ENCODE results near the gene ARID2.
A peak's percentile ranks its signal among the peaks of the same experiment; 100 is the strongest.

Gene ARID2

GRCh38 chr12:45801625-45802024 lies 72.1 kb downstream of the ARID2 start:
- DNase-seq (ENCODE audit: low read depth in 2 of 2): no peak
- no peak for TF ChIP-seq CTCF (IDR thresholded peaks at IDR 0.05; ENCODE audit: low read depth, low read length)
- no peak overlapping the region for H3K4me3 ChIP-seq (replicated peaks in 1 of 2; ENCODE audit: low read depth in 2 of 2, low read length in 2 of 2)

DNA sequence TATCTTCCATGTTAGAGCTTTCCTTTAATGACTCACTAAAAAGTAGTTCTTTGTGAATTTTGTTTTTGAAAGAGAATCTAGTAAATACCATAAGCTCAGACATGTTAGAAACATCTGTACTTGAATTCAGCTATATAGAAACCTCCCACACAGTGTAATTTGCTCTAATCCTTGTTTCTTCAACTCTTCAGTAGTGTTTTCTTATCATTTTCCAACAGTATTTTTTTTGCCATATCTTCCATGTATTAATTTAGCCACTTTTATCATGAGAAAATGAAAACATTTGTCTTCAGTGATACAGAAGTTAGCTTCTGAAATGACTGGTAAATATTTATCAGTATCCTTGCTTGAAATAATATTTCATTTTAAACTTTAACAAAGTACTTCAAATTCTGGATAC lies 73.6 kb downstream of the ARID2 start:
- no peak for DNase-seq (ENCODE audit: low read depth in 2 of 2)
- H3K4me3 ChIP-seq (replicated peaks in 1 of 2; ENCODE audit: low read depth in 2 of 2, low read length in 2 of 2): no peak overlapping the region
- no peak for TF ChIP-seq CTCF (IDR thresholded peaks at IDR 0.05; ENCODE audit: low read depth, low read length)

DNA sequence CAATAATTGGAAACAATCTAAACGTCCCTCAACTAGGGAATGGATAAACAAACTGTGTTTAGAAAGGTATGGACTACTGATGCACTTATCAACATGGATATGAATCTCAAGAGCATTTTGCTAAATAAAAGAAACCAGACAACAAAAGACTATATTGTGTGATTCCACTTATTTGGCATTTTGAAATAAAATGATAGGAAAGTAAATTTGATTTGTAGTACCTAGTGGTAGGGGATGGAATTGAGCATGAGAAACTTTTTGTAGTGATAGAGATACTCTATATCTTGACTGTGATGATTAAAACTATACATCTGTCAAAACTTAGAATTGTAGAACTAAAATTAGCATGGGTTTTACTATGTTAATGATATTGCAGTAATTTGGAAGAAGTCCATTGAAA lies 87.1 kb downstream of the ARID2 start:
- TF ChIP-seq CTCF (IDR thresholded peaks at IDR 0.05; ENCODE audit: low read depth, low read length): peak; percentile 6
- H3K4me3 ChIP-seq (replicated peaks in 1 of 2; ENCODE audit: low read depth in 2 of 2, low read length in 2 of 2): no peak overlapping the region
- DNase-seq (ENCODE audit: low read depth in 2 of 2): no peak

- TF ChIP-seq CTCF (IDR thresholded peaks at IDR 0.05; ENCODE audit: low read depth, low read length): no peak
- H3K4me3 ChIP-seq (replicated peaks in 1 of 2; ENCODE audit: low read depth in 2 of 2, low read length in 2 of 2): no peak overlapping the region
- DNase-seq (ENCODE audit: low read depth in 2 of 2): no peak
These were observed 98.5 kb downstream of the ARID2 start for GRCh38 chr12:45827974-45828373.

DNA sequence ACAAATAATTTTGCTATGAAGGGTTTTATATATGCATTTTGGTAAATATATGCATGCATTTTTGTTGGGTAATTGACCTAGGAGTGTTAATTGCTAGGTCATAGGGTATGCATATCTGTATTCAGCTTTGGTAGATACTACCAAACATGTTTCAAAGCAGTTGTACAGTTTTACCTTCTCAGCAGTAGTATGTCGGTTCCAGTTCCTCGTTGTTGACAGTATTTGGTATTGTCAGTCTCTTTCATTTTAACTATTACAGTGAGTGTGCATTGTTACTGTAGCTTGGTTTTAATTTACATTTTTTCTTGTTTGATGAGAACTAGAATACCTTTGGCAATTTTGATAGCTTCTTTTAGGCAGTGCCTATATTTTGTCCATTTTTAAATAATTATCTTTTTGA lies 98.9 kb downstream of the ARID2 start:
- no peak for TF ChIP-seq CTCF (IDR thresholded peaks at IDR 0.05; ENCODE audit: low read depth, low read length)
- DNase-seq (ENCODE audit: low read depth in 2 of 2): no peak

GRCh38 chr12:45831590-45831989 lies 102.1 kb downstream of the ARID2 start:
- no peak for DNase-seq (ENCODE audit: low read depth in 2 of 2)
- no peak overlapping the region for H3K4me3 ChIP-seq (replicated peaks in 1 of 2; ENCODE audit: low read depth in 2 of 2, low read length in 2 of 2)
- no peak for TF ChIP-seq CTCF (IDR thresholded peaks at IDR 0.05; ENCODE audit: low read depth, low read length)

More for the DNA sequence above, 98.9 kb downstream of the ARID2 start:
- no peak overlapping the region for H3K4me3 ChIP-seq (replicated peaks in 1 of 2; ENCODE audit: low read depth in 2 of 2, low read length in 2 of 2)

GRCh38 chr12:45833401-45833800 lies 103.9 kb downstream of the ARID2 start:
- DNase-seq (ENCODE audit: low read depth in 2 of 2): peak in 1 of 2 donors; percentile 12
- TF ChIP-seq CTCF (IDR thresholded peaks at IDR 0.05; ENCODE audit: low read depth, low read length): no peak
- H3K4me3 ChIP-seq (replicated peaks in 1 of 2; ENCODE audit: low read depth in 2 of 2, low read length in 2 of 2): no peak overlapping the region

All from cardiac fibroblast (primary cell).